Duodenal mucosa (tissue), 2 donors: ENCODE measurements around the gene MESP2.
"Not testable (repeated sequence)": the region's sequence is repeated elsewhere in the genome, so short reads cannot be mapped to it uniquely, and the experiment has no call there.

Experiments
- H3K27ac ChIP-seq: one replicate; pipeline ENCODE4 v1.7.0; 2013; ENCODE audit warnings: low read depth, low read length
- H3K27me3 ChIP-seq, 2 donors: one replicate each; pipeline ENCODE4 v1.7.0; 2013; ENCODE audit warnings: low read length in 2 of 2, control low read depth in 1 of 2; ENCODE audit not compliant: insufficient read depth in 2 of 2, control insufficient read depth in 1 of 2
- H3K36me3 ChIP-seq, 2 donors: one replicate each; pipeline ENCODE4 v1.7.0; 2013; ENCODE audit warnings: low read length in 2 of 2, control low read depth in 1 of 2; ENCODE audit not compliant: insufficient read depth in 2 of 2, control insufficient read depth in 1 of 2
- H3K4me1 ChIP-seq, 2 donors: one replicate each; pipeline ENCODE4 v1.7.0; 2013; ENCODE audit warnings: low read length in 2 of 2, control low read depth in 1 of 2; ENCODE audit not compliant: insufficient read depth in 2 of 2, control insufficient read depth in 1 of 2
- H3K4me3 ChIP-seq, 2 donors: one replicate each; pipeline ENCODE4 v1.7.0; 2013; ENCODE audit warnings: low read length in 2 of 2, low read depth in 1 of 2
- H3K9ac ChIP-seq, 2 donors: one replicate each; pipeline ENCODE4 v1.7.0; 2013; ENCODE audit warnings: low read length in 2 of 2, low read depth in 1 of 2
- H3K9me3 ChIP-seq, 2 donors: one replicate each; pipeline ENCODE4 v1.7.0; 2013; ENCODE audit warnings: low read length in 2 of 2, control low read depth in 1 of 2; ENCODE audit not compliant: control insufficient read depth in 1 of 2

The MESP2 gene

GRCh38 chr15:89785064-89785773 lies 9.1 kb downstream of the MESP2 start:
- Histone ChIP-seq H3K27me3 (no peaks in the 10 kb centered on the region), H3K4me3 (no peak overlapping the region), H3K27ac (peak overlapping the region; percentile 55), H3K9ac (no peak overlapping the region), H3K4me1 (peaks cover 45 to 51% of the 10 kb centered on the region in 2 donors), H3K9me3 (peaks cover 0 to 2% of the 10 kb centered on the region in 2 donors), H3K36me3 (peaks cover 23 to 25% of the 10 kb centered on the region in 2 donors)

- Histone ChIP-seq H3K9me3 (peaks cover 0 to 2% of the 10 kb centered on the region in 2 donors), H3K9ac (no peak overlapping the region), H3K4me3 (no peak overlapping the region), H3K36me3 (peaks cover 23 to 30% of the 10 kb centered on the region in 2 donors), H3K4me1 (peaks cover 44 to 48% of the 10 kb centered on the region in 2 donors), H3K27ac (no peak overlapping the region), H3K27me3 (no peaks in the 10 kb centered on the region)
Measured at GRCh38 chr15:89785774-89786140, 9.6 kb downstream of the MESP2 start.

DNA sequence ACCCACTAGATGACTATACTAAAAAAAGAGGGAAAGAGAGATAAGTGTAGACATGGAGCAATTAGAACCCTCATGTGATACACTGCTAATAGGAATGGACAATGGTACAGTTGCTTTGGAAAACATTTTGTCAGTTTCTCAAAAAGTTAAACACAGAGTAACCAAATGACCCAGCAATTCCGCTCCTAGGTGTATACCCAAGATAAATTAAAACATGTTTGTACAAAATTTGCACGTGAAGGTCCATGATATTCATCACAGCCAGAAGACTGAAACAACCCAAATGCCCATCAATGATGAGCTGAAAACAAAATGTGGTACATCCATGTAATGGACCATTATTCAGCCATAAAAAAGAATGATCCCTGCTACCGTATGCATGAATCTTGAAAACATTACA lies 11.8 kb downstream of the MESP2 start:
- Histone ChIP-seq H3K36me3 (peaks cover 36 to 52% of the 10 kb centered on the region in 2 donors), H3K9ac (no peak overlapping the region), H3K4me3 (no peak overlapping the region), H3K4me1 (peaks cover 28 to 36% of the 10 kb centered on the region in 2 donors), H3K9me3 (peaks cover 0 to 2% of the 10 kb centered on the region in 2 donors), H3K27me3 (no peaks in the 10 kb centered on the region), H3K27ac (no peak overlapping the region)

DNA sequence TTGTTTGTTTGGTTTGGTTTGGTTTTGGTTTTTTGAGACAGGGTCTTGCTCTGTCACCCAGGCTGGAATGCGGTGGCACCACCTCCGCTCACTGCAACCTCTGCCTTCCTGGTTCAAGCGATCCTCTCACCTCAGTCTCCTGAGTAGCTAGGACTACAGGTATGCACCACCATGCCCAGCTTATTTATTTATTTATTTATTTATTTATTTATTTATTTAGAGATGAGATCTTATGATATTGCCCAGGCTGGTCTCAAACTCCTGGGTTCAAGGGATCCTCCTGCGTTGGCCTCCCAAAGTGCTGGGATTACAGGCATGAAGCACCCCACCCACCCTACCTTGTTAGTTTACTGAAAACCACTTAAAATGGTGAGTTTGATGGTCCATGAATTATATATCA lies 12.5 kb downstream of the MESP2 start:
- not testable (repeated sequence) for H3K27me3 ChIP-seq, H3K27ac ChIP-seq, H3K4me3 ChIP-seq, H3K9me3 ChIP-seq, H3K9ac ChIP-seq
- peaks cover 40 to 56% of the 10 kb centered on the region in 2 donors for H3K36me3 ChIP-seq
- H3K4me1 ChIP-seq, result peaks cover 23 to 31% of the 10 kb centered on the region in 2 donors

GRCh38 chr15:89790206-89790605 lies 14.1 kb downstream of the MESP2 start:
- Histone ChIP-seq H3K4me3 (no peak overlapping the region), H3K4me1 (peaks cover 9 to 16% of the 10 kb centered on the region in 2 donors), H3K9ac (no peak overlapping the region), H3K27me3 (no peaks in the 10 kb centered on the region), H3K27ac (no peak overlapping the region), H3K36me3 (peaks cover 39 to 62% of the 10 kb centered on the region in 2 donors), H3K9me3 (peaks cover 0 to 2% of the 10 kb centered on the region in 2 donors)

- Histone ChIP-seq H3K27ac (no peak overlapping the region), H3K36me3 (peaks cover 42 to 65% of the 10 kb centered on the region in 2 donors), H3K9ac (no peak overlapping the region), H3K9me3 (peaks cover 0 to 2% of the 10 kb centered on the region in 2 donors), H3K4me3 (no peak overlapping the region), H3K27me3 (no peaks in the 10 kb centered on the region), H3K4me1 (peaks cover 8 to 14% of the 10 kb centered on the region in 2 donors)
Measured at GRCh38 chr15:89790661-89791060, 14.5 kb downstream of the MESP2 start.

DNA sequence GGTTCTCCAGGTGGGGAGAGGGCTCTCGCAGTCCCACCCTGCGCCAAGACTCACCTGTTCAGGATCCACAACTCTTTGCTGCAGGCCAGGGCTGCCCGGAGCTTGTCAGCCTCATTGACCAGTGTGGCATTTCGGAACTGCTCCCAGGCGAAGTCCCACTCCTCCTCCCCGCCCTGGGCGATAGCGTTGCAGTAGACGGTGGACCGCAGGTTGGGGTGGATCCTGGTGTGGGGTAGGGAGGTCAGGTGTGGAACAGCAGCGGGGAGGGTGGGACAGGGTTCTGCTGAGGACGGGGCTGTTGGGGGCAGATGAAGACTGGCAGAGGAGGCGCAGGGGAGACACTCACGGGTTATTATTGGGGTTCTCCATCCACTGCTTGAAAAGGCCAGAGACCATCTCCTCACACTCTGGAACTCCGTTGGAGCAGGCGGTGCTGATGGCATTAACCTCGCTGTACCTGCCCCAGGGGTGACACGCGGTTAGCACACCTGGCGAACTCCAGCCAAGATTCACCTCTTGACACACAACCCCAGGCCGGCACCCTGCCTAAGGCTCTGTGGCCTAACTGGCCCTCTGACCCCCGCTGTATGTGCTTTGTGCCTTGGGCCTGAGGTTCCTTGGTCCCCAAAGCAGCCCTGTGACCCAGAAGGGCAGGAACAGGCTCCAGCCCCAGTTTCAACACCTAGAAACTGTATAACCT lies 16.1 kb downstream of the MESP2 start:
- Histone ChIP-seq H3K27me3 (no peaks in the 10 kb centered on the region), H3K9ac (no peak overlapping the region), H3K36me3 (peaks cover 43 to 72% of the 10 kb centered on the region in 2 donors), H3K4me3 (no peak overlapping the region), H3K4me1 (peaks cover 3 to 6% of the 10 kb centered on the region in 2 donors), H3K9me3 (peaks cover 0 to 2% of the 10 kb centered on the region in 2 donors), H3K27ac (no peak overlapping the region)

GRCh38 chr15:89794627-89795241 lies 18.6 kb downstream of the MESP2 start:
- Histone ChIP-seq H3K9me3 (no peaks in the 10 kb centered on the region), H3K9ac (peak overlapping the region in 1 of 2 donors; percentile 18), H3K27ac (no peak overlapping the region), H3K27me3 (no peaks in the 10 kb centered on the region), H3K4me3 (peak overlapping the region in 1 of 2 donors; percentile 1), H3K4me1 (peaks cover 3 to 6% of the 10 kb centered on the region in 2 donors), H3K36me3 (peaks cover 50 to 83% of the 10 kb centered on the region in 2 donors)

- H3K27ac ChIP-seq, result no peak overlapping the region
- no peak overlapping the region for H3K4me3 ChIP-seq
- no peaks in the 10 kb centered on the region for H3K9me3 ChIP-seq
- H3K9ac ChIP-seq, result no peak overlapping the region
- no peaks in the 10 kb centered on the region for H3K27me3 ChIP-seq
- peaks cover 59 to 85% of the 10 kb centered on the region in 2 donors for H3K36me3 ChIP-seq
- H3K4me1 ChIP-seq, result peaks cover 3 to 10% of the 10 kb centered on the region in 2 donors
Measured at GRCh38 chr15:89795996-89796395, 19.9 kb downstream of the MESP2 start.

- Histone ChIP-seq H3K9ac (no peak overlapping the region), H3K9me3 (no peaks in the 10 kb centered on the region), H3K4me3 (peak overlapping the region in 1 of 2 donors; percentile 14), H3K27me3 (no peaks in the 10 kb centered on the region), H3K4me1 (peaks cover 3 to 13% of the 10 kb centered on the region in 2 donors), H3K27ac (no peak overlapping the region), H3K36me3 (peaks cover 61 to 84% of the 10 kb centered on the region in 2 donors)
Measured at GRCh38 chr15:89797678-89798201, 21.6 kb downstream of the MESP2 start.
